SK-N-SH (cell line): ENCODE data around the gene KCNB1. TPM values are rescaled to one million over a fixed set of nuclear protein-coding genes. Genes with fewer than 3 reads are reported as not detected.

Source experiments
- CTCF ChIA-PET: fragments of 300-600, 350-600 bp; formaldehyde crosslinking; extraction: SDS; loops from one replicate; lab custom pipeline; 2021; lab: Yijun Ruan, JAX
- POLR2A ChIA-PET: fragments of 350-600 bp; sonication (Branson Sonifier 250); formaldehyde crosslinking; extraction: SDS; loops from one replicate; lab custom pipeline; 2020; ENCODE audit warnings: antibody characterized with exemption, inconsistent platforms; lab: Yijun Ruan, JAX
- DNase-seq: peaks from one replicate; pipeline ENCODE4 v3.0.0; 2012
- H2AFZ ChIP-seq: fragments of 200-600 bp; sonication (generic); 2 replicates; pipeline ENCODE4 v1.8.1; 2016; ENCODE audit warnings: antibody characterized with exemption, mild to moderate bottlenecking, low read depth
- H3F3A ChIP-seq: fragments of 200-600 bp; sonication (generic); replicated peaks from 2 replicates; pipeline ENCODE3; 2016; ENCODE audit warnings: antibody characterized with exemption, mild to moderate bottlenecking; ENCODE audit not compliant: insufficient read depth
- H3K27ac ChIP-seq, 2 experiments: fragments of 200-500 bp in 1 of 2; fragments of 200-600 bp in 1 of 2; sonication (Bioruptor generic) in 1 of 2; sonication (generic), shearing (Covaris generic) in 1 of 2; 2 replicates each; pipeline versions ENCODE4 v1.5.1 to v1.6.1; 2014 to 2016; ENCODE audit warnings: low read depth in 2 of 2, inconsistent platforms in 1 of 2, low read length in 1 of 2, mild to moderate bottlenecking in 1 of 2, mixed read lengths in 1 of 2
- H3K27me3 ChIP-seq: fragments of 200-600 bp; sonication (generic), shearing (Covaris generic); 2 replicates; pipeline ENCODE4 v1.6.1; 2016; ENCODE audit warnings: mixed run types; ENCODE audit not compliant: insufficient read depth
- H3K36me3 ChIP-seq, 2 experiments: fragments of 200-500 bp in 1 of 2; fragments of 200-600 bp in 1 of 2; sonication (Bioruptor generic) in 1 of 2; sonication (generic) in 1 of 2; replicated peaks in 1 of 2; 2 replicates each; pipeline versions ENCODE3 to v1.5.1; 2014 to 2016; ENCODE audit warnings: low read length in 1 of 2, mild to moderate bottlenecking in 1 of 2; ENCODE audit not compliant: insufficient read depth in 2 of 2, control insufficient read depth in 1 of 2
- H3K4me1 ChIP-seq, 2 experiments: fragments of 200-500 bp in 1 of 2; fragments of 200-600 bp in 1 of 2; sonication (Bioruptor generic) in 1 of 2; sonication (generic), shearing (Covaris generic) in 1 of 2; 2 replicates each; pipeline versions ENCODE4 v1.5.1 to v1.6.1; 2014 to 2016; ENCODE audit warnings: low read depth in 1 of 2, low read length in 1 of 2, mixed run types in 1 of 2; ENCODE audit not compliant: insufficient read depth in 2 of 2, control insufficient read depth in 1 of 2
- H3K4me2 ChIP-seq: fragments of 200-600 bp; sonication (generic), shearing (Covaris generic); 2 replicates; pipeline ENCODE4 v1.6.1; 2017; ENCODE audit warnings: mixed run types
- H3K4me3 ChIP-seq, 2 experiments: fragments of 200-500 bp in 1 of 2; fragments of 200-600 bp in 1 of 2; sonication (Bioruptor generic) in 1 of 2; sonication (generic), shearing (Covaris generic) in 1 of 2; 2 replicates each; pipeline versions ENCODE4 v1.5.1 to v1.8.1; 2014 to 2016; ENCODE audit warnings: low read depth in 2 of 2, inconsistent platforms in 1 of 2, low read length in 1 of 2, mild to moderate bottlenecking in 1 of 2, mixed read lengths in 1 of 2, moderate library complexity in 1 of 2
- H3K79me2 ChIP-seq: fragments of 200-600 bp; sonication (generic); 2 replicates; pipeline ENCODE4 v1.8.1; 2017; ENCODE audit warnings: mild to moderate bottlenecking; ENCODE audit not compliant: insufficient read depth
- H3K9ac ChIP-seq: fragments of 200-600 bp; sonication (generic); 2 replicates; pipeline ENCODE4 v1.6.1; 2017; ENCODE audit warnings: mixed run types
- H3K9me2 ChIP-seq: fragments of 200-600 bp; sonication (generic); 2 replicates; pipeline ENCODE4 v1.6.1; 2017; ENCODE audit warnings: mixed run types
- H3K9me3 ChIP-seq: fragments of 200-600 bp; sonication (generic); 2 replicates; pipeline ENCODE4 v1.6.1; 2017; ENCODE audit warnings: mixed run types, mild to moderate bottlenecking, moderate library complexity
- H4K20me1 ChIP-seq: fragments of 200-600 bp; sonication (generic); 2 replicates; pipeline ENCODE4 v1.6.1; 2017; ENCODE audit warnings: mild to moderate bottlenecking, mixed run types; ENCODE audit not compliant: insufficient read depth
- CHD2 ChIP-seq: fragments of 150-350 bp; IDR thresholded peaks from 2 replicates; pipeline ENCODE4 v1.6.1; 2018; ENCODE audit warnings: low read length; ENCODE audit not compliant: partially characterized antibody
- CTCF ChIP-seq: fragments of 200-600 bp; sonication (generic); IDR thresholded peaks from 2 replicates; pipeline ENCODE4 v1.6.1; 2017; ENCODE audit warnings: antibody characterized with exemption, mild to moderate bottlenecking, moderate library complexity
- ELF1 ChIP-seq: IDR thresholded peaks from 2 replicates; pipeline ENCODE4 v1.4.0; 2012
- EP300 ChIP-seq, 2 experiments: IDR thresholded peaks; 2 replicates each; pipeline versions ENCODE4 v1.4.0 to v1.6.1; 2012; ENCODE audit warnings: borderline replicate concordance in 1 of 2, low read depth in 1 of 2, low read length in 1 of 2
- FOSL2 ChIP-seq: IDR thresholded peaks from 2 replicates; pipeline ENCODE4 v1.4.0; 2012; ENCODE audit warnings: low read depth, mild to moderate bottlenecking, moderate library complexity, borderline replicate concordance
- FOXM1 ChIP-seq: IDR thresholded peaks from 2 replicates; pipeline ENCODE4 v1.4.0; 2012; ENCODE audit warnings: low read depth, mild to moderate bottlenecking
- IRF3 ChIP-seq: fragments of 150-350 bp; IDR thresholded peaks from 2 replicates; pipeline ENCODE4 v1.6.1; 2016; ENCODE audit warnings: mild to moderate bottlenecking, low read depth, low read length
- JUND ChIP-seq: IDR thresholded peaks from 2 replicates; pipeline ENCODE4 v1.4.0; 2012
- MEF2A ChIP-seq: IDR thresholded peaks from 2 replicates; pipeline ENCODE4 v1.4.0; 2012; ENCODE audit warnings: low read depth, borderline replicate concordance
- NFIC ChIP-seq: IDR thresholded peaks from 2 replicates; pipeline ENCODE4 v1.4.0; 2012; ENCODE audit warnings: borderline replicate concordance
- NRF1 ChIP-seq: IDR thresholded peaks from 2 replicates; pipeline ENCODE4 v1.6.1; 2012; ENCODE audit warnings: low read depth, mild to moderate bottlenecking, low read length
- POLR2AphosphoS5 ChIP-seq: IDR thresholded peaks from 2 replicates; pipeline ENCODE4 v1.6.1; 2012; ENCODE audit warnings: low read depth, low read length
- RAD21 ChIP-seq: IDR thresholded peaks from 2 replicates; pipeline ENCODE4 v1.6.1; 2012; ENCODE audit warnings: mild to moderate bottlenecking, low read length
- RCOR1 ChIP-seq: fragments of 150-350 bp; IDR thresholded peaks from 2 replicates; pipeline ENCODE4 v1.6.1; 2017; ENCODE audit warnings: antibody characterized with exemption, low read length
- RFX5 ChIP-seq: IDR thresholded peaks from 2 replicates; pipeline ENCODE4 v1.6.1; 2012; ENCODE audit warnings: mild to moderate bottlenecking, improper control_type of control experiment, low read length
- TAF1 ChIP-seq: IDR thresholded peaks from 2 replicates; pipeline ENCODE4 v1.6.1; 2012; ENCODE audit warnings: low read depth, mild to moderate bottlenecking, low read length, moderate library complexity, borderline replicate concordance
- USF2 ChIP-seq: fragments of 150-350 bp; IDR thresholded peaks from 2 replicates; pipeline ENCODE4 v1.6.1; 2017; ENCODE audit warnings: antibody characterized with exemption, low read length, low read depth, borderline replicate concordance
- ZBTB33 ChIP-seq: IDR thresholded peaks from 2 replicates; pipeline ENCODE4 v1.4.0; 2012; ENCODE audit warnings: low read depth, borderline replicate concordance
- WGBS: methylation state at CpG from one replicate; pipeline ENCODE4 v1.1.6; 2017; ENCODE audit warnings: low lambda C conversion rate; 5-methylcytosine and 5-hydroxymethylcytosine counted together
- polyA plus RNA-seq, 3 experiments: library from polyadenylated mRNA; depleted of rRNA; stranded (reverse); fragments of >200 nt; gene quantifications; 2 replicates each; pipeline ENCODE4 v1.2.3, GENCODE V29; 2012

KCNB1 gene
- polyA plus RNA-seq, 1 of the 3 experiments (the other 2 are of a cell fraction), result 0.82 TPM

- H3K4me3 ChIP-seq, result no peak overlapping the region
- H3K27ac ChIP-seq, result no peak overlapping the region
- peaks cover 0 to 17% of the 10 kb centered on the region in 2 experiments; a peak in 1 of 4 replicates for H3K4me1 ChIP-seq
- no peaks in the 10 kb centered on the region; the same call in 1 of the 2 replicates for H3K27me3 ChIP-seq
- H3K4me2 ChIP-seq, result no peak overlapping the region
- no peak for TF ChIP-seq FOSL2
- no peak for TF ChIP-seq CTCF
- no peak for TF ChIP-seq IRF3
- no peak for TF ChIP-seq FOXM1
- TF ChIP-seq JUND, result no peak
- TF ChIP-seq NRF1, result no peak
- no peak for TF ChIP-seq TAF1
- no peak for TF ChIP-seq POLR2AphosphoS5
- no peak for TF ChIP-seq RFX5
- TF ChIP-seq ZBTB33, result no peak
- TF ChIP-seq RAD21, result no peak
- no peak for TF ChIP-seq CHD2
- no peak for TF ChIP-seq EP300 (IDR thresholded peaks at IDR 0.05; ENCODE audit: borderline replicate concordance in 1 of 2, low read depth in 1 of 2, low read length in 1 of 2)
- TF ChIP-seq NFIC, result no peak
- no peak for TF ChIP-seq ELF1
- no peak for TF ChIP-seq USF2
- TF ChIP-seq MEF2A, result no peak
- TF ChIP-seq RCOR1, result no peak
- WGBS, result 53% methylated on average over 3 of the region's 3 CpGs
- no peak for DNase-seq
- CTCF ChIA-PET, result interaction anchor here (2.4 kb wide), 2 partner anchors 47 to 71 kb away, joined by 6 to 13 read pairs; no protein-coding TSS in a partner anchor
- no peaks in the 10 kb centered on the region for H3F3A ChIP-seq
- H3K9me2 ChIP-seq, result no peaks in the 10 kb centered on the region
- no peak overlapping the region for H2AFZ ChIP-seq
- H3K36me3 ChIP-seq, result no peaks in the 10 kb centered on the region
- no peaks in the 10 kb centered on the region for H3K79me2 ChIP-seq
- no peak overlapping the region for H3K9ac ChIP-seq
- POLR2A ChIA-PET, result no interaction called here
- no peaks in the 10 kb centered on the region for H3K9me3 ChIP-seq
- no peaks in the 10 kb centered on the region for H4K20me1 ChIP-seq
Observed at GRCh38 chr20:49437057-49437456, 45.4 kb downstream of the KCNB1 start.
